Calu3 (cell line): ENCODE results near the gene DDX60. TPM values are rescaled to one million over a fixed set of nuclear protein-coding genes. Genes with fewer than 3 reads are reported as not detected.
"Not testable (repeated sequence)": the region's sequence is repeated elsewhere in the genome, so short reads cannot be mapped to it uniquely, and the experiment has no call there.

ENCODE experiments used
- BruUV-seq: library from RNA; stranded (reverse); fragments of 400-500 nt; replicated peaks from 2 replicates; lab custom pipeline; 2021; lab: Mats Ljungman, UMichigan
- CTCF ChIA-PET: fragments of 300-600 bp; sonication (Branson Sonifier 250); formaldehyde crosslinking; loops from one replicate; lab custom pipeline; 2022; ENCODE audit warnings: antibody characterized with exemption; lab: Charles Lee
- DNase-seq: peaks from one replicate; pipeline ENCODE4 v3.0.0; 2022
- H3K27ac Mint-ChIP-seq: one replicate; pipeline ENCODE4 v1.8.0; 2022; ENCODE audit warnings: mixed read lengths; ENCODE audit not compliant: unreplicated experiment
- H3K27me3 Mint-ChIP-seq: one replicate; pipeline ENCODE4 v1.8.0; 2022; ENCODE audit warnings: mixed read lengths; ENCODE audit not compliant: unreplicated experiment
- H3K36me3 Mint-ChIP-seq: one replicate; pipeline ENCODE4 v1.8.0; 2022; ENCODE audit warnings: mild to moderate bottlenecking, moderate library complexity, mixed read lengths; ENCODE audit not compliant: insufficient read depth, unreplicated experiment
- H3K4me1 Mint-ChIP-seq: one replicate; pipeline ENCODE4 v1.8.0; 2022; ENCODE audit warnings: mild to moderate bottlenecking, low read depth, mixed read lengths; ENCODE audit not compliant: unreplicated experiment
- H3K4me3 Mint-ChIP-seq: one replicate; pipeline ENCODE4 v1.8.0; 2022; ENCODE audit warnings: mild to moderate bottlenecking, low read depth, moderate library complexity, mixed read lengths; ENCODE audit not compliant: unreplicated experiment
- H3K9me3 Mint-ChIP-seq: one replicate; pipeline ENCODE4 v1.8.0; 2022; ENCODE audit warnings: low read depth, mixed read lengths; ENCODE audit not compliant: unreplicated experiment
- CTCF ChIP-seq: fragments of 200-600 bp; IDR thresholded peaks from one replicate; pipeline ENCODE4 v1.8.0; 2022; ENCODE audit warnings: antibody characterized with exemption; ENCODE audit not compliant: unreplicated experiment
- intact Hi-C: fragments of 100-400 bp; cut with micrococcal nuclease; formaldehyde crosslinking; loops from one replicate; pipeline ENCODE4 v1.10.0; 2022; ENCODE audit not compliant: unreplicated experiment
- total RNA-seq: library from RNA; stranded (reverse); gene quantifications from 2 replicates; pipeline ENCODE4 v1.2.3, GENCODE V29; 2022

The DDX60 gene
- total RNA-seq, 1 experiment from 2014 or later: 66.5 TPM

GRCh38 chr4:168240821-168241220 lies 77.7 kb downstream of the DDX60 start:
- CTCF ChIA-PET: no interaction called here
- no peak for DNase-seq
- H3K4me1 Mint-ChIP-seq: no peaks in the 10 kb centered on the region
- intact Hi-C loops: no loop called here
- no peaks in the 10 kb centered on the region for H3K36me3 Mint-ChIP-seq
- H3K27ac Mint-ChIP-seq: no peak overlapping the region
- TF ChIP-seq CTCF: no peak
- H3K27me3 Mint-ChIP-seq: no peaks in the 10 kb centered on the region
- H3K4me3 Mint-ChIP-seq: no peak overlapping the region
- peaks cover 9% of the 10 kb centered on the region for H3K9me3 Mint-ChIP-seq
- BruUV-seq: no TSS peak

- intact Hi-C loops: no loop called here
- Mint-ChIP-seq H3K36me3 (peaks cover 6% of the 10 kb centered on the region), H3K4me3 (no peak overlapping the region), H3K9me3 (peaks cover 2% of the 10 kb centered on the region), H3K4me1 (peaks cover 34% of the 10 kb centered on the region), H3K27me3 (no peaks in the 10 kb centered on the region), H3K27ac (peak overlapping the region; percentile 89)
- TF ChIP-seq CTCF: no peak
- DNase-seq: peak; percentile 35
- CTCF ChIA-PET: no interaction called here
- BruUV-seq: no TSS peak
These were observed 97.3 kb downstream of the DDX60 start for GRCh38 chr4:168221301-168221700.

GRCh38 chr4:168220893-168221292 lies 97.7 kb downstream of the DDX60 start:
- Mint-ChIP-seq H3K4me3 (no peak overlapping the region), H3K4me1 (peaks cover 34% of the 10 kb centered on the region), H3K27me3 (no peaks in the 10 kb centered on the region), H3K9me3 (peaks cover 2% of the 10 kb centered on the region), H3K36me3 (peaks cover 6% of the 10 kb centered on the region), H3K27ac (no peak overlapping the region)
- no peak for TF ChIP-seq CTCF
- DNase-seq: no peak
- intact Hi-C loops: no loop called here
- CTCF ChIA-PET: no interaction called here
- BruUV-seq: no TSS peak

- Mint-ChIP-seq H3K27ac (peak overlapping the region; percentile 64), H3K36me3 (peaks cover 6% of the 10 kb centered on the region), H3K9me3 (peaks cover 2% of the 10 kb centered on the region), H3K27me3 (no peaks in the 10 kb centered on the region), H3K4me1 (peaks cover 34% of the 10 kb centered on the region), H3K4me3 (peak overlapping the region; percentile 2)
- CTCF ChIA-PET: interaction anchor here (0.7 kb wide), 2 partner anchors 15 to 476 kb away, joined by 3 read pairs; no protein-coding TSS in a partner anchor
- intact Hi-C loops: no loop called here
- BruUV-seq: no TSS peak
- DNase-seq: peak; percentile 1
- TF ChIP-seq CTCF: no peak
These were observed 99.9 kb downstream of the DDX60 start for GRCh38 chr4:168218645-168219044.

GRCh38 chr4:168213511-168213910 lies 105.0 kb downstream of the DDX60 start:
- H3K4me3 Mint-ChIP-seq, H3K36me3 Mint-ChIP-seq, H3K27ac Mint-ChIP-seq, CTCF ChIA-PET, BruUV-seq, DNase-seq, H3K27me3 Mint-ChIP-seq, H3K9me3 Mint-ChIP-seq, intact Hi-C loops: not testable (repeated sequence)
- peaks cover 13% of the 10 kb centered on the region for H3K4me1 Mint-ChIP-seq
